COR-L47 (cell line): ENCODE measurements around the gene MPND.

Experiments used
- DNase-seq: peaks from one replicate; lab custom pipeline; 2025; lab: John Stamatoyannopoulos, UW

MPND gene

GRCh38 chr19:4366666-4367335, 23.4 kb downstream of the MPND start:
- DNase-seq = no peak

DNA sequence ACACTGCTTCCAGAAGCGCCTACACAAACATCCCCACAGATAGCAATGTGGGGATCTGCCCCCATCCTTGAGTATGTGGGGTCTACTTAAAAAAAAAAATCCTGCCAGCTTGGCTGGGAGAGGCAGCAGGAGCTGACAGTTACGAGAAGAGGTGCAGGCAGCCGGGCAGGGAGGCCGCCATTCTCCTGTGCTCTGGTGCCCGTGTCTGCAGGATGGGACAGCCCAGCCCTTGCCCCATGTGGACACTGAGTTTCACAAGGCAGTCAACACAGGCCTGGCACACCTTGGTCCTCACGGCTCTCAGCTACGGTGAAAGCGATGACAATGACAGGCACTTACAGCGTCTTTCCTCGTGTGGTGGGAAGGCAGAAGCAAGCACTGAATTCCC, 24.0 kb downstream of the MPND start:
- DNase-seq = no peak

- no peak for DNase-seq
These were observed 24.4 kb downstream of the MPND start for GRCh38 chr19:4367781-4368127.

GRCh38 chr19:4368128-4368820, 24.9 kb downstream of the MPND start:
- DNase-seq = no peak

GRCh38 chr19:4369109-4369887, 25.9 kb downstream of the MPND start:
- DNase-seq = no peak

DNA sequence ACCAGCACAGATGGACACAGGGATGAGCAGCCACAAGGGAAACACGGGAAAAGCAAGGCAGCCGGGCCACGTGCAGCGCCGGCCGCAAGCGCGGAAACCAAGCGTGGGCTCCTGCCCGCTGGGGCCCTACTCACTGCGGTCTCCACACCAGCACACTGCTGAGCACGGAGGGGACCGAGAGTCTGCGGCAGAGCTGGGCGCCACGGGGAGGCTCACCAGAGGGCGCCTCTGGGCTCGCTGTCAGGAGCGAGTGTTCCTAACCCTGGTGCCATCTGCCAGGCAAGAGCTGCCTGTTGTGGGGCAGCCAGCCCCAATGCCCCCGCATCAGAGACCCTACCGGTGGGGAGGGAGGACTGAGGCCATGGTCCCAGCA, 26.5 kb downstream of the MPND start:
- DNase-seq = no peak

DNA sequence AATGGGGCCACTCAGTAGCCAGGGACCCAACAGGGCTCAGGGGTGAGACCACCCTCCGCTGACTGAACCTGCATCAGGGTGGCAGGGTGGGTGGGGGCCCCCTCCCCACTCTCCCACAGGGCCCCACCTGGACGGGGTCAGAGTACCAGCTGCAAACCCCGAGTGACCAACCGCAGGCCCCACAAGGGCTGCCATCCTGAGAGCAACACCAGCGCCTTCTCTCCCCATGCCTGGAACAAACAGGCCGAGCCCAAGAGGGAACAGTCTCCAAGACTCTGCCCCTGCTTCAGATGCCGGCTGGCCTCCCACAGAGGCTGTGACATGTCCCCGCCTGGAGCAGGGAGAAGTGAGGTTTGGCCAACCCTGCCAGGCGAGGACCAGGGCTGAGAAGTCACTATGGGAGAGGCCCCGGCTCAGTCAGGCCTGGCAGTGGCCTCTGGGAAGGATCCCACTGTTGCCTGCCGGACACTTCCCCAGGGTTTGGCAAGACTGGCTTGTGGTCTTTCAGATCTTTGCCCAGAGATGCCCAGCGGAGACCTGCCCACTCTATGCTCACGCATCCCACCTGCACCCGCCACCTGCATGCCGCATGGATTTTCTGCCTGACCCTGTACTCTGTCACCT, 27.2 kb downstream of the MPND start:
- DNase-seq = no peak

- DNase-seq = no peak
These were observed 28.1 kb downstream of the MPND start for GRCh38 chr19:4371247-4372164.

GRCh38 chr19:4372165-4373012, 29.0 kb downstream of the MPND start:
- no peak for DNase-seq

GRCh38 chr19:4373013-4373367, 29.6 kb downstream of the MPND start:
- no peak for DNase-seq

GRCh38 chr19:4373601-4374497, 30.5 kb downstream of the MPND start:
- DNase-seq = no peak

DNA sequence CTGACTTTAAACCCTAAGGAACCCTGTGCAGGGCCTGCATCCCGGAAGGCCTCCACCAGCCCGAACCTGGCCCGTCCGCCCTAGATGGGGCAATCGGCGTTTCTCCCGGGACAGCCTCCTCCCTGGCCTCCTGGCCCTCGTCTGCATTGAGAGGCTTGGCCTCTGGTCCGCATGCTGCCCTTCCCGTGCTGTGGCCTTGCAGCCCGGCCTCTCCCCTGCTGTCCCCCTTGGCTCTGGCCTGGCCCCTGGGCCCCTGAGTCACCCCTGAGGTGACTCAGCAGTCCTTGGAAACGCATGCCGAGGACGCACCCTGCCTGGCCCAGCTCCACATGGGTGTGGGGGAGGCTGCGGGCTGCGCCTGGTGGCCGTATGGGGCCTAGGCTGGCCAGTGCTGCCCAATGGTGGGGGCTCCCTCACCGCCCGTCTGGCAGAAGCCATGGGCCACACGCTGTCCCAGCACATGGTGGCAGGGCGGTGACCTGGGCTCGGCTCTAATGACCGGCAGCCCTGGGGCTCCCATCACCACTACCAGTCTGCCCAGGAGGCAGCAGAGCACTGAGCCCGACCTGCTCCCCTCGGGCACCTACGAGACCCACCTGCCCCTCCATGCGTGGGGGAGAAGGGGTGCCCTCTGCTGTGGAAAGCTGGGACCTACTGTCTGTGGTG, 31.3 kb downstream of the MPND start:
- no peak for DNase-seq

DNA sequence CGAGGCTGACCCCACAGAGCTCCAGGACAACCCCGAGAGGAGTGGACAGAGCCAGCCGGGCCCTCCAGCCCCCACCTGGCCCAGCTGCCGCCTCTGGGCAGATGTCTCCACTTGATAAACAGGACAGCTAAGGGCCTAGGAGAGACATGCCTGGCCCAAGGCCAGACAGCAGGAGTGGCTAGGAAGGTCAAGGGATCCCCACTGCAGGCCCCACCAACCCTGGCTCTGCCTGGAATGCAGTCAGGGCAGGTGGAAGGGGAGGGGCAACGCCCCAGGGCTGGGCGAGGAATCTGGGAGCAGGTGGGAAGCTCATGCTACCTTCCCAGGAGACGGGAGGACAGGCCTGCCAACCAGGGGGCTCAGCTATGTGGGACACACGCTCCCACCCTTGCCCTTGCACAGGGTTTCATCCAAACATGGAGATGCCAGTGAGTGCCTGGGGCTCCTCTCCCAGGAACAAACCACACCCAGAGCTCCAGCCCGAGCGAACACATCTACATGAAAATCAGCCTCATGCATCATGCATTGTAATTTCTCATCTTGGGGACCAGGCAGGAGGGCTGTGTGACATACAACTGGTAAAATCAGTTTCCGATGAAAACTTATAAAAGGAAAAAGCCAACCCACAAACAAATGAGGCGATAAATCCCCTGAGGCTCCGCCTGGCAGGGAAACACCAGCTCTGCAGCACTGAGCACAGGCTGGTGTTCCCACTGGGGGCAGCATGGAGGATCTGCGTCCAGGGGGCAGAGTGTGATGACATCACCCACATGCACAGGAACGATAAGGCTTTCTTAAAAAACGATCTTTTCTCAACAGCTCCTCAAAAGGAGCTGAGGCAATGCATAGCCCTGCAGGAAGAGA, 32.0 kb downstream of the MPND start:
- DNase-seq = no peak

- DNase-seq = no peak
These were observed 32.8 kb downstream of the MPND start for GRCh38 chr19:4376028-4376670.

GRCh38 chr19:4376671-4376990, 33.3 kb downstream of the MPND start:
- DNase-seq = no peak

GRCh38 chr19:4376991-4377781, 33.8 kb downstream of the MPND start:
- no peak for DNase-seq

DNA sequence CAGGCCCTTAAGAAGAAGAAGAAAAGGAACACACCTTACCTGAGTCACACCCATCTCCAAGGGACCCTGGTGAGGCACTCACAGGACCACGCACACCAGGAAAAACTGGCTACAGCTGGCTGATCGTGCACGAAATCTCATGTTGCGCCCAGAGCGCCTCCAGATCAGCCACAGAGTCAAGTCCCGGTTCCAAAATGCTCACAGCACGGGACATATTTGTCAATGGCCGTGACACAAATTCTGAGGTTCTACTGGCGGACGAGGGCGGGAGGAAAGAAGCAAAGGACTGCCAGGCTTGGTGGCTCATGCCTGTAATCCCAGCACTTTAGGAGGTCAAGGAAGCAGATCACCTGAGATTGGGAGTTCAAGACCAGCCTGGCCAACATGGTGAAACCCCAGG, 35.5 kb downstream of the MPND start:
- DNase-seq = no peak
